Colonic mucosa (tissue), 4 donors: ENCODE measurements around the gene POLRMT. TPM values are rescaled to one million over a fixed set of nuclear protein-coding genes. Genes with fewer than 3 reads are reported as not detected.
"Not testable (repeated sequence)": the region's sequence is repeated elsewhere in the genome, so short reads cannot be mapped to it uniquely, and the experiment has no call there.

Experiments used
- DNase-seq: peaks from one replicate; pipeline ENCODE4 v3.0.0-alpha.2; 2020
- H3K27ac ChIP-seq: fragments of 200-600 bp; one replicate; pipeline ENCODE4 v1.8.0; 2021
- H3K27me3 ChIP-seq: fragments of 200-600 bp; one replicate; pipeline ENCODE4 v1.8.0; 2021
- H3K36me3 ChIP-seq: fragments of 200-600 bp; one replicate; pipeline ENCODE4 v1.8.0; 2021
- H3K4me1 ChIP-seq: fragments of 200-600 bp; one replicate; pipeline ENCODE4 v1.8.0; 2021; ENCODE audit warnings: mild to moderate bottlenecking
- H3K4me3 ChIP-seq: fragments of 200-600 bp; one replicate; pipeline ENCODE4 v1.8.0; 2021
- H3K9ac ChIP-seq, 2 donors: one replicate each; pipeline ENCODE4 v1.7.0; 2013; ENCODE audit warnings: control low read depth in 2 of 2, low read depth in 2 of 2, low read length in 2 of 2
- H3K9me3 ChIP-seq: fragments of 200-600 bp; one replicate; pipeline ENCODE4 v1.8.0; 2021
- CTCF ChIP-seq: fragments of 200-600 bp; IDR thresholded peaks from one replicate; pipeline ENCODE4 v1.8.0; 2022; ENCODE audit warnings: antibody characterized with exemption, mild to moderate bottlenecking
- intact Hi-C: fragments of 100-400 bp; cut with DNase I; formaldehyde crosslinking; loops from one replicate; pipeline ENCODE4 v1.14.1; 2022
- total RNA-seq, 2 donors: library from RNA; stranded (reverse); fragmentation: NEBNext Ultra II Directional in 1 of 2; extraction: Animal tissue kit (Norgen Biotek cat#: 25700) in 1 of 2; gene quantifications; one replicate each; pipeline ENCODE4 v1.2.1, GENCODE V29; 2021
- donor health status: healthy.
- donor health status: DM: no; HTN: no; CAD: no.
- donor health status: DM: no; HTN: no; CAD: no.

POLRMT gene
- total RNA-seq, 2 donors from 2014 or later = 50.2 to 77.3 TPM

- Histone ChIP-seq H3K36me3 (no peaks in the 10 kb centered on the region), H3K4me3 (no peak overlapping the region), H3K27ac (no peak overlapping the region), H3K4me1 (no peaks in the 10 kb centered on the region), H3K9ac (no peak overlapping the region), H3K27me3 (peaks cover 3% of the 10 kb centered on the region), H3K9me3 (no peaks in the 10 kb centered on the region)
- TF ChIP-seq CTCF = no peak
- DNase-seq = peak; percentile 37
- intact Hi-C loops = no loop called here
Observed at GRCh38 chr19:604355-604754, 29.0 kb downstream of the POLRMT start.

- DNase-seq, H3K9ac ChIP-seq, H3K4me3 ChIP-seq: not testable (repeated sequence)
Observed at GRCh38 chr19:603779-604178, 29.6 kb downstream of the POLRMT start.

GRCh38 chr19:603302-603639 is 30.1 kb downstream of the POLRMT start:
- H3K4me1 ChIP-seq, DNase-seq: not testable (repeated sequence)

More at GRCh38 chr19:603779-604178, 29.6 kb downstream of the POLRMT start:
- intact Hi-C loops, H3K27ac ChIP-seq, H3K27me3 ChIP-seq, H3K36me3 ChIP-seq, H3K4me1 ChIP-seq, H3K9me3 ChIP-seq: not testable (repeated sequence)

GRCh38 chr19:602391-603301 is 30.7 kb downstream of the POLRMT start:
- no peaks in the 10 kb centered on the region for H3K27me3 ChIP-seq
- intact Hi-C loops = no loop called here
- no peak for TF ChIP-seq CTCF
- no peak overlapping the region for H3K4me3 ChIP-seq
- no peak for DNase-seq
- H3K36me3 ChIP-seq = no peaks in the 10 kb centered on the region
- no peak overlapping the region for H3K9ac ChIP-seq
- H3K27ac ChIP-seq = no peak overlapping the region
- H3K4me1 ChIP-seq = no peaks in the 10 kb centered on the region
- no peaks in the 10 kb centered on the region for H3K9me3 ChIP-seq

More at GRCh38 chr19:603302-603639, 30.1 kb downstream of the POLRMT start:
- H3K9ac ChIP-seq, H3K4me3 ChIP-seq, H3K9me3 ChIP-seq, H3K36me3 ChIP-seq, intact Hi-C loops, H3K27me3 ChIP-seq, H3K27ac ChIP-seq: not testable (repeated sequence)

- Histone ChIP-seq H3K4me3 (no peak overlapping the region), H3K9ac (no peak overlapping the region)
Observed at GRCh38 chr19:601790-602189, 31.5 kb downstream of the POLRMT start.

GRCh38 chr19:601310-601709 is 32.0 kb downstream of the POLRMT start:
- intact Hi-C loops = no loop called here
- Histone ChIP-seq H3K27me3 (no peaks in the 10 kb centered on the region), H3K27ac (no peak overlapping the region), H3K4me3 (no peak overlapping the region), H3K9ac (no peak overlapping the region), H3K4me1 (no peaks in the 10 kb centered on the region), H3K9me3 (no peaks in the 10 kb centered on the region), H3K36me3 (no peaks in the 10 kb centered on the region)
- no peak for TF ChIP-seq CTCF
- no peak for DNase-seq

More at GRCh38 chr19:601790-602189, 31.5 kb downstream of the POLRMT start:
- intact Hi-C loops = no loop called here
- H3K4me1 ChIP-seq = no peaks in the 10 kb centered on the region
- no peaks in the 10 kb centered on the region for H3K36me3 ChIP-seq
- H3K27ac ChIP-seq = no peak overlapping the region
- no peak for DNase-seq
- TF ChIP-seq CTCF = no peak
- no peaks in the 10 kb centered on the region for H3K27me3 ChIP-seq
- H3K9me3 ChIP-seq = no peaks in the 10 kb centered on the region
